ENCODE data around the gene ATAD2B.

Gene ATAD2B

GRCh38 chr2:23905155-23905554, 21.8 kb downstream of the ATAD2B start:
- TF ChIP-seq CTCF (IDR thresholded peaks at IDR 0.05; ENCODE audit: low read depth, low read length): no peak
- DNase-seq (ENCODE audit: extremely low read depth, low read depth): no peak

GRCh38 chr2:23904692-23905091, 22.2 kb downstream of the ATAD2B start:
- DNase-seq (ENCODE audit: extremely low read depth, low read depth): no peak
- TF ChIP-seq CTCF (IDR thresholded peaks at IDR 0.05; ENCODE audit: low read depth, low read length): no peak

GRCh38 chr2:23904215-23904614, 22.7 kb downstream of the ATAD2B start:
- TF ChIP-seq CTCF (IDR thresholded peaks at IDR 0.05; ENCODE audit: low read depth, low read length): no peak
- no peak for DNase-seq (ENCODE audit: extremely low read depth, low read depth)

GRCh38 chr2:23903034-23903433, 23.9 kb downstream of the ATAD2B start:
- TF ChIP-seq CTCF (IDR thresholded peaks at IDR 0.05; ENCODE audit: low read depth, low read length): no peak
- no peak for DNase-seq (ENCODE audit: extremely low read depth, low read depth)

GRCh38 chr2:23901966-23902846, 24.7 kb downstream of the ATAD2B start:
- TF ChIP-seq CTCF (IDR thresholded peaks at IDR 0.05; ENCODE audit: low read depth, low read length): no peak
- DNase-seq (ENCODE audit: extremely low read depth, low read depth): no peak

GRCh38 chr2:23900541-23901322, 26.2 kb downstream of the ATAD2B start:
- TF ChIP-seq CTCF (IDR thresholded peaks at IDR 0.05; ENCODE audit: low read depth, low read length): no peak

GRCh38 chr2:23900133-23900532, 26.8 kb downstream of the ATAD2B start:
- DNase-seq (ENCODE audit: extremely low read depth, low read depth): no peak
- no peak for TF ChIP-seq CTCF (IDR thresholded peaks at IDR 0.05; ENCODE audit: low read depth, low read length)

More at GRCh38 chr2:23900541-23901322, 26.2 kb downstream of the ATAD2B start:
- DNase-seq (ENCODE audit: extremely low read depth, low read depth): peak; percentile 77
